ENCODE measurements around the gene COPS7B.
A peak's percentile ranks its signal among the peaks of the same experiment; 100 is the strongest.
"Not testable (repeated sequence)": the region's sequence is repeated elsewhere in the genome, so short reads cannot be mapped to it uniquely, and the experiment has no call there.

Gene COPS7B

DNA sequence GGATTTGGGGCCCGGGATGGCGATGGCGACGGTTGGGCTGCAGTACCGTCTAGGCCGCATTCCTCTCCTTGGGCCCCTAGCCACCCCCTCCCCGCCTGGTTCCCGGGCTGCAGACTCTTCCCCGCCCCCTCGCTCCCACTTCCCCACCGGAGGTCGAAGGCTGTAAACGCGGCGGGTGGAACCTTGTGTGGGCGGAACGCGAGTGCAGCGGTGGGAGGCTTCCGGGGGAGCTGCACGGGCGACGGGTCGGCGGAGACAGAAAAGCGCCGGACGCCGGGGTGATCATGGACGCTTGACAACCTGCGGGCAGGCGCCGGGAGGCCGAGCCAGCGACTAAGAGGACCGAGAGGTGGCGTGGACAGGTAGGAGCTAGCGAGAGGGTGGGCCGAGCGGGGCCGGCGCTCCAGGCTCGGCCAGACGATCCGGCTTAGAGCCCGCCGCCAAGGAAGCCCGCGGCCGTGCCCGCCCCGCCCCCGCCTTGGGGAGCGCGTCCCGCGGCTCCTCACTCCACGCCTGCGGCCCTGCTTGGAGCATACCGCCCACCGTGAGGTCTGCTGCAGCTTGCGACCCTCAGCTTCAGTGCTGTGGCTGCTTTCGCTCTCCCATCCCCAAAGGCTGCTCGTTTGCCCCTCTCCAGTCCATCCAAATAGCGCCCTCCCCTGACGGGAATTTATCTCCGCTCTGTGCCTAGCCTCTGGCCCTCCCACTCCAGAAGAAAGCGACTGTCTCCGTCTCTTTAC is at the start of gene COPS7B:
COPS7B (plus strand) TSS at position 269 of the 740 bp plus-strand sequence. CDS start 2,126 bp downstream, outside the sequence.
- TF ChIP-seq, protein P1, sequence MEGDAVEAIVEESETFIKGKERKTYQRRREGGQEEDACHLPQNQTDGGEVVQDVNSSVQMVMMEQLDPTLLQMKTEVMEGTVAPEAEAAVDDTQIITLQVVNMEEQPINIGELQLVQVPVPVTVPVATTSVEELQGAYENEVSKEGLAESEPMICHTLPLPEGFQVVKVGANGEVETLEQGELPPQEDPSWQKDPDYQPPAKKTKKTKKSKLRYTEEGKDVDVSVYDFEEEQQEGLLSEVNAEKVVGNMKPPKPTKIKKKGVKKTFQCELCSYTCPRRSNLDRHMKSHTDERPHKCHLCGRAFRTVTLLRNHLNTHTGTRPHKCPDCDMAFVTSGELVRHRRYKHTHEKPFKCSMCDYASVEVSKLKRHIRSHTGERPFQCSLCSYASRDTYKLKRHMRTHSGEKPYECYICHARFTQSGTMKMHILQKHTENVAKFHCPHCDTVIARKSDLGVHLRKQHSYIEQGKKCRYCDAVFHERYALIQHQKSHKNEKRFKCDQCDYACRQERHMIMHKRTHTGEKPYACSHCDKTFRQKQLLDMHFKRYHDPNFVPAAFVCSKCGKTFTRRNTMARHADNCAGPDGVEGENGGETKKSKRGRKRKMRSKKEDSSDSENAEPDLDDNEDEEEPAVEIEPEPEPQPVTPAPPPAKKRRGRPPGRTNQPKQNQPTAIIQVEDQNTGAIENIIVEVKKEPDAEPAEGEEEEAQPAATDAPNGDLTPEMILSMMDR (IDR thresholded peaks at IDR 0.05; ENCODE audit: insufficient read depth, low read length, missing control alignments) = peak; percentile 56
- H3K4me3 ChIP-seq (ENCODE audit: low read depth, low read length) = peak within 1 kb of the TSS; percentile 99
- ChIA-PET CTCF (interaction anchor here (0.6 to 3.9 kb wide), 16 partner anchors 8 to 178 kb away, joined by 3 to 35 read pairs (median 4); no protein-coding TSS in a partner anchor), POLR2A (interaction anchor here (0.6 to 0.7 kb wide), 2 partner anchors 50 to 114 kb away, joined by 3 read pairs; no protein-coding TSS in a partner anchor)
- no peak for DNase-seq (ENCODE audit: low read depth, low spot score)

DNA sequence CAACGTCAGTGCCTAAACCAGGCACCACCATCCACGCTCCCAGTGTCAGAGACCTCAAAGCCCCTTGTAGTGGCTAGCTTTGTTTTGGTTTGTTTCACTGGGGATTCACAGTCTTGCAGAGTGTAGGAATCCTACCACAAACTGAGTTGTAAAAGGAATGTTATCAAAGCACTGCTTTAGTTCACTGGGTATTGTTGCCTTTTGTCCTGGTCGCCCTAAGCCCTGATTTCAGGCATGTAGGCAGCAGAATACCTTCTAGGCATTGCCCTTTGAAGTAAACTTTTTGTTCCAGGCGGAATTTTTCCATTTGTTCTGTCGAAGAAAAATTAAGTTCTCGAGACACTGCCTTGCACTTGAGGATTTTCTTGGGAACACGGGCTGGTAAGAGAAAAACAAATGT is 48.5 kb upstream of the COPS7B start:
- CTCF ChIA-PET = interaction anchor here (1.0 to 2.2 kb wide), 3 partner anchors 12 to 63 kb away, joined by 3 to 10 read pairs (median 5); no protein-coding TSS in a partner anchor
- TF ChIP-seq, protein P1 (IDR thresholded peaks at IDR 0.05; ENCODE audit: insufficient read depth, low read length, missing control alignments) = no peak
- no peak overlapping the region for H3K4me3 ChIP-seq (ENCODE audit: low read depth, low read length)
- POLR2A ChIA-PET = no interaction called here
- no peak for DNase-seq (ENCODE audit: low read depth, low spot score)

DNA sequence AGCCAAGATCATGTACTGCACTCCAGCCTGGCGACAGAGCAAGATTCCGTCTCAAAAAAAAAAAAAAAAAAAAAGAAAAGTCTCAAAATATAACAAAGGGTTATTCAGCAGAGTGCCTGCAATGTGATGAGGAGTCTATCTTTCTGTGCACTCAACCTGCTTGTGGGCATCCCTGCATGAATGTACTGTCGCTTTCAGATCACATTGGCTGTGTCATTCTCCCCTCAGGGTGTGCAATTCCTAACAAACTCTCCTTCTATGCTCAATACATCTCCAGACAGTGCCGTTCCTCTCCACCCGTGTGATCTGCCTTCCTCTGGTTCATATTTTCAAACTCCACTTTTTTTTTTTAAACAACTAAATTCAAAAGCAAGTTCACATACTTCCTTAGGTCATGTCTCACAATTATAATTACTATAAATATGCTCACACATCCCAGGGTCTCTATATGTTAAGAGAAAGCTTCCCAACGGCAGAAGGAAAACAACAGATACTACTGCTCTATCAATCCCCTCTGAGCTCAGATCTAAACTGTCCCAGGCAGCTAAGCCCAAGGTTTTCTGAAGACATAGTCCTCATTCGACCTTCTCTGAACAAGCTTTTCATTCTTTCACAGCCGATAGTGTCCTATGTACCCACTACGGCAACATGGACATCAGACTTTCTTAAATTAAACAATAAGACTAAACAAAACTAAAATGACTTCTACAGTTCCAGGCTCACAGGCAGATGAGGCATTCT is 42.7 kb upstream of the COPS7B start:
- no peak for DNase-seq (ENCODE audit: low read depth, low spot score)
- CTCF ChIA-PET = interaction anchor here (0.9 to 1.2 kb wide), 2 partner anchors 29 to 37 kb away, joined by 4 to 6 read pairs; no protein-coding TSS in a partner anchor
- POLR2A ChIA-PET = no interaction called here
- TF ChIP-seq, protein P1 (IDR thresholded peaks at IDR 0.05; ENCODE audit: insufficient read depth, low read length, missing control alignments) = no peak
- H3K4me3 ChIP-seq (ENCODE audit: low read depth, low read length) = no peak overlapping the region

DNA sequence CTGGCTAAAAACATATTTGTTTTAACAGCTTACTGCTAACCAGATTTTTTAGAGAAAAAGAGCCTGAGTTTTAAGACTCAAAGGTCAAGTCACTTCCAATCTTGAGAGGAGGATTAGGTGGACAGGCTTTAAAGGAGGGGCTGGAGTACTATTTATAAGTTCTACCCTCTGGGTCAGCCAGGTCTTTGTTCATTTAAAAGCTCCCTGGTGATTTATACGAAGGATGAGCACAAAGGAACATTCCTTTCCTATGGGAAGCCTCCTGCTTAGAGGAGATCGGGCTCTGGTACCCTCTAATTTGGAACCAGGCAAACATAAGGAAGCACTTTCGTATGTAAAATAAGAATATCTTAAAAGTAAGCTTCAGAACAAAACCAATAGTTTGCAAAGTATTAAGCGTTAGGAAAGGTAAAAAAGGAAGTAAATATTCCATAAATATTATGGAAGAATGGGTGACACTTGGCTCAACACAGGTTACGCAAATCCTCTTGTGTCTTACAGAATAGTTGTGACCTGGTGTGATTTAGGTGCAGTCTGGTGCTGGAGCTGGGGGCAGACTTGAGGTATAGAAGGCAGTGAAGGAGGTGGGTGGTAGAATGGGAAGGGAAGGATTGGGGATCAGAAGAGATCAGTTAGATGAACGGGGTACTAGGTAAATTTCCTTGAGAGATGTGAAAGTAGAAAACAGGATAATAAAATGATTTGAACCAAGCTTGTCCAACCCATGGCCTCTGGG is 40.8 kb upstream of the COPS7B start:
- DNase-seq (ENCODE audit: low read depth, low spot score) = no peak
- TF ChIP-seq, protein P1 (IDR thresholded peaks at IDR 0.05; ENCODE audit: insufficient read depth, low read length, missing control alignments) = no peak
- POLR2A ChIA-PET = no interaction called here
- CTCF ChIA-PET = interaction anchor here (1.1 to 1.6 kb wide), 9 partner anchors 13 to 68 kb away, joined by 3 to 9 read pairs (median 4); no protein-coding TSS in a partner anchor
- H3K4me3 ChIP-seq (ENCODE audit: low read depth, low read length) = no peak overlapping the region

DNA sequence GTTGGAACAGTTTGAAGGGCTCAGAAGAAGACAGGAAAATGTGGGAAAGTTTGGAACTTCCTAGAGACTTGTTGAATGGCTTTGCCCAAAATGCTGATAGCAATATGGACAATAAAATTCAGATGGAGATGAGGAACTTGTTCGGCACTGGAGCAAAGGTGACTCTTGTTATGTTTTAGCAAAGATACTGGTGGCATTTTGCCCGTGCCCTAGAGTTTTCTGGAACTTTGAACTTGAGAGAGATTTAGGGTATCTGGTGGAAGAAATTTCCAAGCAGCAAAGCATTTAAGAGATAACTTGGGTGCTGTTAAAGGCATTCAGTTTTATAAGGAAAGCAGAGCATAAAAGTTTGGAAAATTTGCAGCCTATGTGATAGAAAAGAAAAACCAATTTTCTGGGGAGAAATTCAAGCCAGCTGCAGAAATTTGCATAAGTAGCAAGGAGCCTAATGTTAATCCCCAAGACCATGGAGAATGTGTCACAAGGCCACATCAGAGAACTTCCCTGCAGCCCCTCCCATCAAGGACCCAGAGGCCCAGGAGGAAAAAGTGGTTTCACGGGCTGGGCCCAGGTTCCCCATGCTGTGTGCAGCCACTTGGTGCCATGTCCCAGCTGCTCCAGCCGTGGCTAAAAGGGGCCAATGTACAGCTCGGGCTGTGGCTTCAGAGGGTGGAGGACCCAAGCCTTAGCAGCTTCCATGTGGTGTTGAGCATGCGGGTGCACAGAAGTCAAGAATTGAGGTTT is 37.9 kb upstream of the COPS7B start:
- CTCF ChIA-PET; H3K4me3 ChIP-seq (ENCODE audit: low read depth, low read length); POLR2A ChIA-PET; DNase-seq (ENCODE audit: low read depth, low spot score): not testable (repeated sequence)

DNA sequence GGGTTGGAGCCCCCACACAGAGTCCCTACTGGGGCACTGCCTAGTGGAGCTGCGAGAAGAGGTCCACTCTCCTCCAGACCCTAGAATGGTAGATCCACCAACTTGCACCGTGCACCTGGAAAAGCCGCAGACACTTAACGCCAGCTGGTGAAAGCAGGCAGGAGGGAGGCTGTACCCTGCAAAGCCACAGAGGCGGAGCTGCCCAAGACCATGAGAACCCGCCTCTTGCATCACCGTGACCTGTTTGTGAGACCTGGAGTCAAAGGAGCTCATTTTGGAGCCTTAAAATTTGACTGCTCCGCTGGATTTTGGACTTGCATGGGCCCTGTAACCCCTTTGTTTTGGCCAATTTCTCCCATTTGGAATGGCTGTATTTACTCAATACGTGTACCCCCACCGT is 37.2 kb upstream of the COPS7B start:
- CTCF ChIA-PET; H3K4me3 ChIP-seq (ENCODE audit: low read depth, low read length); POLR2A ChIA-PET; DNase-seq (ENCODE audit: low read depth, low spot score): not testable (repeated sequence)

Measured in AG04449 (cell line).